ENCODE data around the gene NEDD4L.

- TF ChIP-seq CTCF (optimal IDR thresholded peaks at IDR 0.05 in 1 of 3, IDR thresholded peaks at IDR 0.05 in 1 of 3, conservative IDR thresholded peaks at IDR 0.05 in 1 of 3; ENCODE audit: extremely low read depth in 1 of 3, insufficient read depth in 2 of 3, low read length in 3 of 3), result no peak
- TF ChIP-seq EZH2 (IDR thresholded peaks at IDR 0.05; ENCODE audit: low read length), result no peak
Measured at GRCh38 chr18:58172031-58172430, 128.0 kb downstream of the NEDD4L start.

All from keratinocyte (primary cell).